Trophoblast cell (in vitro differentiated cells and primary cell): ENCODE measurements around the gene IMMP2L.

Experiments
- DNase-seq, 2 donors: peaks; one replicate each; pipeline ENCODE4 v3.0.0-alpha.2; 2016
- H2AFZ ChIP-seq: 2 replicates; pipeline ENCODE4 v1.6.1; 2013; ENCODE audit warnings: low read length, moderate library complexity, mild to moderate bottlenecking; ENCODE audit not compliant: insufficient read depth, poor library complexity
- H2AK5ac ChIP-seq: 2 replicates; pipeline ENCODE4 v1.6.1; 2013; ENCODE audit warnings: mild to moderate bottlenecking, low read length
- H2BK120ac ChIP-seq: 2 replicates; pipeline ENCODE4 v1.6.1; 2013; ENCODE audit warnings: low read length, mild to moderate bottlenecking, moderate library complexity; ENCODE audit not compliant: insufficient read depth, poor library complexity
- H2BK12ac ChIP-seq: 2 replicates; pipeline ENCODE4 v1.6.1; 2013; ENCODE audit warnings: mild to moderate bottlenecking, low read length, moderate library complexity
- H2BK5ac ChIP-seq: 2 replicates; pipeline ENCODE4 v1.6.1; 2013; ENCODE audit warnings: low read length, low read depth, moderate library complexity, mild to moderate bottlenecking; ENCODE audit not compliant: poor library complexity
- H3K14ac ChIP-seq: 2 replicates; pipeline ENCODE4 v1.6.1; 2013; ENCODE audit warnings: mild to moderate bottlenecking, low read length
- H3K18ac ChIP-seq: 2 replicates; pipeline ENCODE4 v1.6.1; 2013; ENCODE audit warnings: mild to moderate bottlenecking, low read length
- H3K23ac ChIP-seq: 2 replicates; pipeline ENCODE4 v1.6.1; 2013; ENCODE audit warnings: low read length
- H3K27ac ChIP-seq: 2 replicates; pipeline ENCODE4 v1.5.1; 2013; ENCODE audit warnings: low read depth, mild to moderate bottlenecking, inconsistent platforms, low read length, moderate library complexity
- H3K27me3 ChIP-seq: 2 replicates; pipeline ENCODE4 v1.6.1; 2013; ENCODE audit warnings: inconsistent platforms, mild to moderate bottlenecking, low read length, moderate library complexity; ENCODE audit not compliant: insufficient read depth
- H3K36me3 ChIP-seq, 2 experiments: 1 replicate in 1 of 2; 2 replicates in 1 of 2; pipeline ENCODE4 v1.6.1; 2013; ENCODE audit warnings: low read length in 2 of 2, mild to moderate bottlenecking in 2 of 2, moderate library complexity in 1 of 2; ENCODE audit not compliant: insufficient read depth in 2 of 2, control insufficient read depth in 1 of 2
- H3K4ac ChIP-seq: 2 replicates; pipeline ENCODE4 v1.6.1; 2013; ENCODE audit warnings: low read depth, mild to moderate bottlenecking, low read length, moderate library complexity
- H3K4me1 ChIP-seq, 2 experiments: 1 replicate in 1 of 2; 2 replicates in 1 of 2; pipeline ENCODE4 v1.6.1; 2013; ENCODE audit warnings: low read length in 2 of 2, mild to moderate bottlenecking in 2 of 2, moderate library complexity in 1 of 2; ENCODE audit not compliant: insufficient read depth in 2 of 2, control insufficient read depth in 1 of 2
- H3K4me2 ChIP-seq: 2 replicates; pipeline ENCODE4 v1.6.1; 2013; ENCODE audit warnings: inconsistent platforms, mild to moderate bottlenecking, low read length, moderate library complexity
- H3K4me3 ChIP-seq: 2 replicates; pipeline ENCODE4 v1.5.1; 2013; ENCODE audit warnings: mild to moderate bottlenecking, low read depth, low read length, inconsistent platforms
- H3K79me1 ChIP-seq: one replicate; pipeline ENCODE4 v1.6.1; 2013; ENCODE audit warnings: low read length
- H3K79me2 ChIP-seq: 2 replicates; pipeline ENCODE4 v1.6.1; 2013; ENCODE audit warnings: low read length, mild to moderate bottlenecking; ENCODE audit not compliant: control insufficient read depth, insufficient read depth, poor library complexity
- H3K9ac ChIP-seq: 2 replicates; pipeline ENCODE4 v1.6.1; 2013; ENCODE audit warnings: mild to moderate bottlenecking, low read length
- H3K9me3 ChIP-seq: 2 replicates; pipeline ENCODE4 v1.6.1; 2013; ENCODE audit warnings: low read depth, mild to moderate bottlenecking, control low read depth, inconsistent platforms, low read length; ENCODE audit not compliant: insufficient read depth
- H4K12ac ChIP-seq: 2 replicates; pipeline ENCODE4 v1.6.1; 2013; ENCODE audit warnings: low read depth, mild to moderate bottlenecking, low read length, moderate library complexity
- H4K8ac ChIP-seq: 2 replicates; pipeline ENCODE4 v1.6.1; 2013; ENCODE audit warnings: low read depth, mild to moderate bottlenecking, low read length, moderate library complexity
- H4K91ac ChIP-seq: one replicate; pipeline ENCODE4 v1.6.1; 2013; ENCODE audit warnings: low read depth, mild to moderate bottlenecking, low read length, moderate library complexity
- WGBS: extraction: QIAGEN DNeasy Blood & Tissue Kit; methylation state at CpG from one replicate; pipeline ENCODE4 v1.1.7; 2013; ENCODE audit warnings: missing lambda C conversion rate; ENCODE audit not compliant: insufficient read length, insufficient coverage; ENCODE audit errors: extremely low coverage; 5-methylcytosine and 5-hydroxymethylcytosine counted together

The IMMP2L gene

DNA sequence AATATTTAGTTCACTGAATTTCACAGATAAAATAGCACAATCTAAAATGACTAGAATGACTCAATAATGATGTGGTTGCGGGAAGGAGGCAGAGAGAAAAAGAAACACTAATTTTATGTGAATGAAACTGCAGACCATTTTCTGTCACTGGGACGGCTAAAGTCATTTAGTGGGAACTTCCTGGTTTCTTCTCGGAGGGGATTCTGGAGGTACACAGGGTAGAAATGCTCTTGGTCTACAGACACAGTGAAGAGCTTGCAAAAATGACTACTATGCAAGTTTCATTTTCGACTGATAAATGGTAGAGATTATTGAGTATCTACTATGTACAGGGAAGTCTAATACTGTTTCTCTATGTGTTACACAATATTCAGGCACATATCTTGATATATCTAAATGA lies 534.9 kb downstream of the IMMP2L start:
- no CpG with 5 or more reads among the region's 4 CpGs for whole genome bisulfite sequencing

DNA sequence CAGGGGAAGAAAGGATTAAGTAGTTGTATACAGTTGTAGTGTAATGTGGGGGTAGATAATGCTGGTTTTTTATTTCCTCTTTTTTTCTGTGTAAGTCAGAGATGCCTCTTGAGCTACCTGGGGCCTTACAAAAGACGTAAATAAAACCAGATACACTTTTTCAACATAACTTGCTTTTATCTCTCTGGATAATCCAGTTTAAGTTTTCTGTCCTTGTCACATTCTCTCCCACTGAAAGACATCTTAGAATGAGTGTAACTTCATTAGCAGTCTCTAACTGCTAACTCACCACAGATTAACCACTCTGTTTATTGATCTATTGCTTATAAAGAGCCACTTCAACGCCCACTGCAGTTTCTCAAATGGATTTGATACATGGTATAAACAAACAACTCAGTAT lies 535.5 kb downstream of the IMMP2L start:
- H3K4me2 ChIP-seq, result no peak overlapping the region
- H4K8ac ChIP-seq, result no peak overlapping the region
- no peak overlapping the region for H2AFZ ChIP-seq
- no peak overlapping the region for H3K27ac ChIP-seq
- no peak overlapping the region for H2BK12ac ChIP-seq
- H3K79me1 ChIP-seq, result no peaks in the 10 kb centered on the region
- no peaks in the 10 kb centered on the region for H3K4me1 ChIP-seq
- H3K9ac ChIP-seq, result no peak overlapping the region
- no CpG with 5 or more reads among the region's 2 CpGs for WGBS
- H3K14ac ChIP-seq, result no peak overlapping the region
- no peak overlapping the region for H2BK5ac ChIP-seq
- no peak overlapping the region for H3K18ac ChIP-seq
- no peak overlapping the region for H3K4me3 ChIP-seq
- DNase-seq, result no peak
- no peak overlapping the region for H4K12ac ChIP-seq
- H3K9me3 ChIP-seq, result no peaks in the 10 kb centered on the region
- no peaks in the 10 kb centered on the region for H3K79me2 ChIP-seq
- H3K23ac ChIP-seq, result no peak overlapping the region
- no peak overlapping the region for H2AK5ac ChIP-seq
- no peak overlapping the region for H3K4ac ChIP-seq
- H4K91ac ChIP-seq, result no peak overlapping the region
- H3K36me3 ChIP-seq, result no peaks in the 10 kb centered on the region
- H2BK120ac ChIP-seq, result no peak overlapping the region
- H3K27me3 ChIP-seq, result no peaks in the 10 kb centered on the region

More for the DNA sequence above, 534.9 kb downstream of the IMMP2L start:
- no peaks in the 10 kb centered on the region for H3K27me3 ChIP-seq
- no peak overlapping the region for H3K27ac ChIP-seq
- H3K79me1 ChIP-seq, result no peaks in the 10 kb centered on the region
- H2AFZ ChIP-seq, result no peak overlapping the region
- H2BK12ac ChIP-seq, result no peak overlapping the region
- no peak overlapping the region for H3K14ac ChIP-seq
- H4K8ac ChIP-seq, result no peak overlapping the region
- H3K18ac ChIP-seq, result no peak overlapping the region
- no peak for DNase-seq
- no peak overlapping the region for H4K91ac ChIP-seq
- no peak overlapping the region for H3K4ac ChIP-seq
- no peaks in the 10 kb centered on the region for H3K9me3 ChIP-seq
- H3K4me2 ChIP-seq, result no peak overlapping the region
- no peak overlapping the region for H3K4me3 ChIP-seq
- no peaks in the 10 kb centered on the region for H3K79me2 ChIP-seq
- H3K23ac ChIP-seq, result no peak overlapping the region
- H4K12ac ChIP-seq, result no peak overlapping the region
- no peak overlapping the region for H2AK5ac ChIP-seq
- no peaks in the 10 kb centered on the region for H3K36me3 ChIP-seq
- no peaks in the 10 kb centered on the region for H3K4me1 ChIP-seq
- no peak overlapping the region for H3K9ac ChIP-seq
- H2BK5ac ChIP-seq, result no peak overlapping the region
- no peak overlapping the region for H2BK120ac ChIP-seq

DNA sequence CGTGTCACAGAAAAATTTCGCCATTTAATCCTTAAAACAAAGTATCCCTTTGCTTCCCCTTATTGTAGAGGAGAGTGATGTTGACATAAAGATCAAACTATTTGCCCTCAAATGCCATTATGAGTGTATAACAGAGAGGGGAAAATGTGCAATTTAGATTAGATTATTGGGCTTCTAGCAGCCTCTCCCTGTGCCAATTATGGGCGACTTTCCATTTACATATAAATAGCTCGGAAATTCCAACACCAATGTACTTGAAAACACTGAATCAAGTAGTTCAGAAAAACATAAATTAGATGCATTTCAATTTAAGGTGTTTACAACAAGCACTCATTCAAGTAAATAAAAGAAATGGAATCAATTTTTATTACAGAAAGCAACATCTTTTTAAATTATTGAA lies 535.9 kb downstream of the IMMP2L start:
- Histone ChIP-seq H2BK5ac (no peak overlapping the region), H2AK5ac (no peak overlapping the region), H3K36me3 (no peaks in the 10 kb centered on the region), H3K9ac (no peak overlapping the region), H3K23ac (no peak overlapping the region), H2AFZ (no peak overlapping the region), H3K4me3 (no peak overlapping the region), H3K79me2 (no peaks in the 10 kb centered on the region), H3K4me1 (no peaks in the 10 kb centered on the region), H2BK12ac (no peak overlapping the region), H2BK120ac (no peak overlapping the region), H3K9me3 (peaks cover 1% of the 10 kb centered on the region), H3K79me1 (no peaks in the 10 kb centered on the region), H4K12ac (no peak overlapping the region), H4K8ac (no peak overlapping the region), H4K91ac (no peak overlapping the region), H3K14ac (no peak overlapping the region), H3K4ac (no peak overlapping the region), H3K27me3 (no peaks in the 10 kb centered on the region), H3K4me2 (no peak overlapping the region), H3K27ac (no peak overlapping the region), H3K18ac (no peak overlapping the region)
- DNase-seq, result no peak
- no CpG with 5 or more reads among the region's 4 CpGs for WGBS

DNA sequence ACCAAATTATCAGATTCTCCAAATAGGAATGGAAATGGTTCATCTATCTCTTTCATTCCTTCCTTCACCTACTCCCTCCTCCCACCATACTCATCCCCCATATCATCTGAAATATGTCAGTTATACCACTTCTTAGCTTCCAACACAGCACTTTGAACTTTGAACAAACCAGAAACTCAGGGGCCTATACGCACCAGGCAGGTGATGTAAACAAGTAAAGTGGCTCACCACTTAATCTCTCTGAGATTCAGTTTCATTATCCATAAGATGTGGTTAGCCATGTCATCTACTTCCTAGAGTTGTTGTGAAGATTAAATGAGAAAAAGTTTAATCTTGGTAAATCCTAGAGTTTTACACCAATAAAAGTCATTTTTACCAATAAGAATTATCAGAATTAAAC lies 537.3 kb downstream of the IMMP2L start:
- Histone ChIP-seq H3K27me3 (no peaks in the 10 kb centered on the region), H2BK5ac (no peak overlapping the region), H4K12ac (no peak overlapping the region), H3K9me3 (peaks cover 2% of the 10 kb centered on the region), H3K4me3 (no peak overlapping the region), H4K91ac (no peak overlapping the region), H3K4ac (no peak overlapping the region), H3K4me2 (no peak overlapping the region), H2AFZ (no peak overlapping the region), H3K27ac (no peak overlapping the region), H3K79me1 (no peaks in the 10 kb centered on the region), H3K4me1 (no peaks in the 10 kb centered on the region), H3K79me2 (no peaks in the 10 kb centered on the region), H3K36me3 (no peaks in the 10 kb centered on the region), H2BK120ac (no peak overlapping the region), H3K14ac (no peak overlapping the region), H3K23ac (no peak overlapping the region), H3K9ac (no peak overlapping the region), H2AK5ac (no peak overlapping the region), H3K18ac (no peak overlapping the region), H2BK12ac (no peak overlapping the region), H4K8ac (no peak overlapping the region)
- no CpG with 5 or more reads among the region's 1 CpG for WGBS
- DNase-seq, result no peak
